Iris pigment epithelial cell (primary cell): Measurements from ENCODE around the gene EREG.
A peak's percentile ranks its signal among the peaks of the same experiment; 100 is the strongest.
"Not testable (repeated sequence)": the region's sequence is repeated elsewhere in the genome, so short reads cannot be mapped to it uniquely, and the experiment has no call there.

ENCODE experiments used
- DNase-seq: peaks from one replicate; pipeline ENCODE4 v3.0.0-alpha.2; 2011; ENCODE audit warnings: low read depth

Gene EREG

GRCh38 chr4:74390677-74391076, 25.7 kb downstream of the EREG start:
- no peak for DNase-seq

- no peak for DNase-seq
Observed at GRCh38 chr4:74391346-74391745, 26.4 kb downstream of the EREG start.

DNA sequence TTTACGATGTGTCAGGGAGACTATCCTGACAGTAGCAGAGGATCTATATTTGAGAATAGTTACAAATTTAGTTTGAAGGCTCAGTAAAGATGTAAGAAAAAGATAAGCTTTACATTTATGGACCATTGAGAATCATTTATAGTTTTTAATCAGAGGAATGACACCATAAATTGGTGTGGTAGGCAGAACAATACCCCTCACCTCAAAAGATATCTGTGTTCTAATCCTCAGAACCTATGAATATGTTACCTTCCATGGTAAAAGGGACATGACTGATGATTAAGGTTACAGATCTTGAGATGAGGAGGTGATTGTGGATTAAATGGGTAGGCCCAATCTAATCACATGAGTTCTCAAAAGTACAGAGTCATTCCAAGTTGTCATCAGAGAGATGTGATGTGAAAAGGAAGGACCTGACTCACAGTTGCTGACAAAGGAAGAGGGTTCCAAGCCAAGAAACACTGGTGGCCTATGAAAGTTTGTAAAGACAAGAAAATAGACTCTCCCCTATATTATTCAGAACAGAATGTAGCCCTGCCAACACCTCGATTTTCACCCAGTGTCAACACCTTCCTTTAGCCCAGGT, 27.0 kb downstream of the EREG start:
- DNase-seq = no peak

- peak; percentile 82 for DNase-seq
Observed at GRCh38 chr4:74394476-74395136, 29.7 kb downstream of the EREG start.

GRCh38 chr4:74395633-74396032, 30.7 kb downstream of the EREG start:
- DNase-seq = peak; percentile 61

GRCh38 chr4:74397748-74398426, 32.9 kb downstream of the EREG start:
- DNase-seq = peak; percentile 15

DNA sequence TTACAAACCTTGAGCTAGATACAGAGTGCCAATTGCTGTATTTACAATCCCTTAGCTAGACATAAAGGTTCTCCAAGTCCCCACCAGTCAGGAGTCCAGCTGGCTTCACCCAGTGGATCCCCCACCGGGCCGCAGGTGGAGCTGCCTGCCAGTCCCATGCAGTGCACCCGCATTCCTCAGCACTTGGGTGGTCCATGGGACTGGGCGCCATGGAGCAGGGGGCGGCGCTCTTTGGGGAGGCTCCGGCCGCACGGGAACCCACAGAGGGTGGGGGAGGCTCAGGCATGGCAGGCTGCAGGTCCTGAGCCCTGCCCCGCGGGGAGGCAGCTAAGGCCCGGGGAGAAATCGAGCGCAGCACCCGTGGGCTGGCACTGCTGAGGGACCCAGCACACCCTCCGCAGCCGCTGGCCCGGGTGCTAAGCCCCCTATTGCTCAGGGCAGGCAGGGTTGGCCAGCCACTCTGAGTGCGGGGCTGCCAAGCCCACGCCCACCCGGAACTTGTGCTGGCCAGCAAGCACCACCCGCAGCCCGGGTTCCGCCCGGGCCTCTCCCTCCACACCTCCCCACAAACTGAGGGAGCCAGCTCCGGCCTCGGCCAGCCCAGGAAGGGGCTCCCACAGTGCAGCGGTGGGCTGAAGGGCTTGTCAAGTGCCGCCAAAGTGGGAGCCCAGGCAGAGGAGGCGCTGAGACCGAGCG, 34.1 kb downstream of the EREG start:
- not testable (repeated sequence) for DNase-seq

- no peak for DNase-seq
Observed at GRCh38 chr4:74400395-74400794, 35.5 kb downstream of the EREG start.

GRCh38 chr4:74402692-74403456, 37.9 kb downstream of the EREG start:
- DNase-seq = no peak

DNA sequence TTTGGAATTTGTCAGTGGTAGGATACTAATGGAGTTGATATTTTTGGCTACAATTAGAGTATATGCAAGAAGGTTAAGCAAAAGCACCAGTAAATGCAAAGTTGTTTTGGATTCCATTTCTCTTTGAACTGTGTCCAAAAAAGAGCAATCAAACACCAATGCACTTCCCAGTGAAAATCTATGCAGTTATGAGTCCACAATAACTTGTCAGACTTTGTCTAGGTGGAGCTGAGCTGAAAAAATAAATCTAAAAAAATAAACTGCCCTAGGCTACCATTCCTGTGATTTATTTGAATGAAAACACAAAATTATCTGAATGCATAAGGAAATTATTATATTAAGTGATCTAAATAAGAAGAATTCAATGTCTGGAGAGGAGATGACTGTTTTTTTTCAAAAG, 42.9 kb downstream of the EREG start:
- no peak for DNase-seq

DNA sequence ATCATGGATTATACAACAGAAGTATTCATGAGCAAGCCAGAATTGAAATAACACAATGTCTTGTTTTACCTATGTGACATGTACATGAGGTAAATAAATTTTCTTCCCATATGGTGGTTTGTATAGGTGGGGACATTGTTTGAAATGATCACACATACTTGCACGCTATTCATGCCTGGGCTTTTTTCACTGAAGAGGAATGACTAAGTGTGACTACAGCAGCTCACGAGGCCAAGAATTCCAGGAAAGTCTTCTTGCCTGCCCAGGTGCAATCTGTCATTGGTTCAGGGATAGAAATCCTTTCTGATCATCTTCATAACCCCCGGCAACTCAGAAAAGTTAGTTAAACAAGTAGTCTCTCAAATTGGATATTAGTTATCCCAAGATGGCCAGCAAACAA, 43.7 kb downstream of the EREG start:
- peak; percentile 26 for DNase-seq

GRCh38 chr4:74410272-74410671, 45.3 kb downstream of the EREG start:
- DNase-seq = peak; percentile 75

DNA sequence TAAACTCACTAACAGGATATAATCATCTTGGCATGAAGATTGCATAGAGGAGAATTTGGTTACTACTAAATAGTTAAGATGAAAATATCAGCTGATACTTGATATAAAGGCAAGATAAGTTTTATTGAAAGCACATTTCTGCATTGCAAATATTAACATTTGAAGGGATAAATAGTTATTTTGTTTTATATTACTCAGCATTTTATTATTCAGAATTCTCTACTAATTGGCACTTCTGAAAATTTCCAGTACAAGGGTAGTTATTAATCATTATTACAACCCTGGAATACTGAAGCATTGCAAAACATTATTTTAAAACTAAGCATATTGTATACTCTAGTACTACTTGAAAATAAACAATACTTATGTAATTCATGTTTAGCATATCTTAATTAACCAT, 47.3 kb downstream of the EREG start:
- no peak for DNase-seq

- DNase-seq = no peak
Observed at GRCh38 chr4:74413265-74413664, 48.3 kb downstream of the EREG start.

DNA sequence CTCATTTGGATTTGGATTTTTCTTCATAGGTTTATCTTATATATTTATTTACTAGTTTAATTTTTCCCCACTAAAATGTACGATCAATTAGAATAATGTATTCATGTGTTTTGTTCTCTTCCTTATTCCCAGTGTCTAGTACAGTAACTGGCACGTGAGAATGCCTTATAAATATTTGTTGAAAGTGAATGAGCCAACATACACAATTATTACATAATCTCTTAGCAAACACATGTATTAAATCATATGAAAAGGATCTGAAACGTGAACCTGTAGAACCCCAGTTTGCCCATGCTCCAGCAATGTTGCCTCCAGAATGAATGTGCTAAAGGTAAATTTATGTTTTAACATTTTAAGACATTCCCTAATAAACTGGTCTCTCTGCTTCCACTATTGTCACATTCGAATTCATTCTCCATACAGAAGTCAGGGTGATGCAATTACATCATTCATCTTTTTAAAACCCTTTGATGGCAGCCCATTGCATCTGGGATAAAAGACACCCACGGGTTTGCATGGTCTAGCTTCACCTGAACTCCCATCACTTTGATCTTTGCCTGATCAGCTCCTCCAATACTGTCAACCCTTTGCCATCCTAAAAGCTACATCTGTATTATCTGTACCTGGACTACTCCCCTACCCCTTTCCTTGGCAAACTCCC, 49.3 kb downstream of the EREG start:
- DNase-seq = no peak

GRCh38 chr4:74415602-74416300, 50.8 kb downstream of the EREG start:
- no peak for DNase-seq

- peak; percentile 80 for DNase-seq
Observed at GRCh38 chr4:74418063-74418670, 53.2 kb downstream of the EREG start.

GRCh38 chr4:74420863-74421262, 55.9 kb downstream of the EREG start:
- no peak for DNase-seq

DNA sequence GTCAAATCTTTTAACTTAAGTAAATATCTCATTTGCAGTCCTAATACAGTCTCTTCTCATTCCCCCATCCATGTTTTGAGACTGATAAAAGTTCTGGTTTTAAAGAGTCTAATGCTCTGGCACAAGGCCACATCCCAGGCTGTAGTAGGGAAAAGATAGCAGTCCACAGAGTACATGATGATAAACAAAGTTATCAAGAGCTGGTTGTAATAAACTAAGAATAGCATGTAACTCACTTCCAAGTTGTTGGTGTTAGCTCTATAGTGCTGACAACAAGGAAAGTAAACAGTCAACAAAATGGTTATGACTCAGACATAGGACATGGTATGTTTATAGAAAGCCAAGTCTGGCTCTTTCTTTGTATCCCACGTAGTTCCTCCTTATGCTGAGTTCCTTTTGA, 58.2 kb downstream of the EREG start:
- DNase-seq = peak; percentile 69

- no peak for DNase-seq
Observed at GRCh38 chr4:74424111-74424510, 59.2 kb downstream of the EREG start.

DNA sequence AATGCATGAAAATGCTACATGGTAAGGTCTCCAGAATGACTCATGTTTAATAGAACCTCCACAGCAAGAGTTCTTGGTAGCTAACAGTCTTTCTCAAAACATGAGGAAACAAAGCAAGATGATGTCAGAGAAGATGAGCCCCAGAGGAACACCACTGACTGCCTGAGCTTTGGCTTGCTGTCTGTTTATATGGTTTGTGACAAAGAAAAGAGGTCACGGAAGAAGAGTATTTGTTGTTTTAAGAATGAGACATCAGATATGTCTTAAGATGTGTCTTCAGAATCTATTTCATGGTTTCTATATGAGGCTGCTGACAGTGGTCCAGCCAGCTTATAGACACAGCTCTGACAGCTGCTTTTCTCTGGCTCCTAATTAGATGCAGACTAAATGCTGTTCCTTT, 61.2 kb downstream of the EREG start:
- DNase-seq = peak; percentile 96
